LNCaP clone FGC (cell line): ENCODE results near the gene NUTM1.
"Not testable (repeated sequence)": the region's sequence is repeated elsewhere in the genome, so short reads cannot be mapped to it uniquely, and the experiment has no call there.

ENCODE experiments used
- DNase-seq: peaks from one replicate; pipeline ENCODE4 v3.0.0-alpha.2; 2011; ENCODE audit warnings: low read depth
- H3K4me3 ChIP-seq: 2 replicates; pipeline ENCODE4 v1.5.1; 2011; ENCODE audit warnings: mild to moderate bottlenecking, low read depth, low read length, control low read depth
- CTCF ChIP-seq: IDR thresholded peaks from 2 replicates; pipeline ENCODE4 v1.5.1; 2012; ENCODE audit warnings: mild to moderate bottlenecking; ENCODE audit not compliant: control insufficient read depth, insufficient read depth; ENCODE audit errors: extremely low read depth

The NUTM1 gene

GRCh38 chr15:34336231-34336990 lies 6.7 kb upstream of the NUTM1 start:
- H3K4me3 ChIP-seq, result peak overlapping the region; percentile 81; the same call in 1 of the 2 replicates
- no peak for TF ChIP-seq CTCF
- no peak for DNase-seq

GRCh38 chr15:34336991-34337556 lies 6.0 kb upstream of the NUTM1 start:
- DNase-seq, result no peak
- peak overlapping the region; percentile 81 for H3K4me3 ChIP-seq
- TF ChIP-seq CTCF, result no peak

- peak within 1 kb of the TSS; percentile 81 for H3K4me3 ChIP-seq
- DNase-seq, result no peak
- TF ChIP-seq CTCF, result no peak
These were observed 5.4 kb upstream of the NUTM1 start, which contains the start of gene SLC12A6 for GRCh38 chr15:34337557-34338306. Gene SLC12A6, minus strand, starts transcription at chr15:34337781. Its CDS starts 1,101 bp downstream, at chr15:34336680.

GRCh38 chr15:34338347-34338746 lies 4.8 kb upstream of the NUTM1 start:
- peak overlapping the region; percentile 81 for H3K4me3 ChIP-seq
- no peak for DNase-seq
- no peak for TF ChIP-seq CTCF

GRCh38 chr15:34339946-34340345 lies 3.2 kb upstream of the NUTM1 start:
- no peak for TF ChIP-seq CTCF
- H3K4me3 ChIP-seq, result no peak overlapping the region
- DNase-seq, result no peak

GRCh38 chr15:34341381-34342212 lies 1.5 kb upstream of the NUTM1 start:
- DNase-seq, result no peak
- no peak for TF ChIP-seq CTCF
- peak overlapping the region; percentile 93 for H3K4me3 ChIP-seq

- not testable (repeated sequence) for DNase-seq
- peak overlapping the region; percentile 93 for H3K4me3 ChIP-seq
These were observed 840 bp upstream of the NUTM1 start for GRCh38 chr15:34342213-34342736.
